UCSD-AML1 (cell line): Measurements from ENCODE around the gene VBP1.
"Not testable (repeated sequence)": the region's sequence is repeated elsewhere in the genome, so short reads cannot be mapped to it uniquely, and the experiment has no call there.

Experiments
- DNase-seq: peaks from one replicate; lab custom pipeline; 2025; ENCODE audit not compliant: unreplicated experiment; lab: John Stamatoyannopoulos, UW

Gene VBP1

GRCh38 chrX:155263854-155264628, 47.8 kb downstream of the VBP1 start, which contains the start of gene RAB39B:
TSS of gene RAB39B (minus strand) at chrX:155264491. CDS start at chrX:155264288, 203 bp downstream.
- no peak for DNase-seq

- no peak for DNase-seq
Measured at GRCh38 chrX:155266439-155266838, 50.2 kb downstream of the VBP1 start.

GRCh38 chrX:155267995-155268394, 51.7 kb downstream of the VBP1 start:
- DNase-seq: not testable (repeated sequence)

GRCh38 chrX:155270969-155271368, 54.7 kb downstream of the VBP1 start:
- DNase-seq: no peak

- DNase-seq: no peak
Measured at GRCh38 chrX:155279873-155280272, 63.6 kb downstream of the VBP1 start.
